ENCODE measurements around the gene REPS1.

DNA sequence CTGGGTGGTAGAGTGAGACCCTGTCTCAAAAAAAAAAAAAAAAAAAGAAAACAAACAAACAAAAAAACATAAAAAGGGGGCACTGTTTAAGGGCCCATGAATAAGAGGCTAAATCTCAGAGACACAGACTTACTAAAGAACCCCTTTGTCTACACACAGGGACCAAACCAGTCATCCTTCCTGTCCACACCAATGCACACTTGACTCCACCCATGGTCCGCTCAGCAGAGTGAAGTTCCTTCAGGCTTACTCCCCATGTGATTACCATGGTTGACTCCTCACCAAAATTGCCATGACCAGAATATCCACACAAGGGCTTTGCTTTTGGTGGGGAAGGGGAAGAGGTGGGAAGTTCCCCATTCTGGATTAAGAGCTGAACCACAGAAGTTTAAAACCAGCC is 19.4 kb upstream of the REPS1 start:
- TF ChIP-seq, protein P1, sequence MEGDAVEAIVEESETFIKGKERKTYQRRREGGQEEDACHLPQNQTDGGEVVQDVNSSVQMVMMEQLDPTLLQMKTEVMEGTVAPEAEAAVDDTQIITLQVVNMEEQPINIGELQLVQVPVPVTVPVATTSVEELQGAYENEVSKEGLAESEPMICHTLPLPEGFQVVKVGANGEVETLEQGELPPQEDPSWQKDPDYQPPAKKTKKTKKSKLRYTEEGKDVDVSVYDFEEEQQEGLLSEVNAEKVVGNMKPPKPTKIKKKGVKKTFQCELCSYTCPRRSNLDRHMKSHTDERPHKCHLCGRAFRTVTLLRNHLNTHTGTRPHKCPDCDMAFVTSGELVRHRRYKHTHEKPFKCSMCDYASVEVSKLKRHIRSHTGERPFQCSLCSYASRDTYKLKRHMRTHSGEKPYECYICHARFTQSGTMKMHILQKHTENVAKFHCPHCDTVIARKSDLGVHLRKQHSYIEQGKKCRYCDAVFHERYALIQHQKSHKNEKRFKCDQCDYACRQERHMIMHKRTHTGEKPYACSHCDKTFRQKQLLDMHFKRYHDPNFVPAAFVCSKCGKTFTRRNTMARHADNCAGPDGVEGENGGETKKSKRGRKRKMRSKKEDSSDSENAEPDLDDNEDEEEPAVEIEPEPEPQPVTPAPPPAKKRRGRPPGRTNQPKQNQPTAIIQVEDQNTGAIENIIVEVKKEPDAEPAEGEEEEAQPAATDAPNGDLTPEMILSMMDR (IDR thresholded peaks at IDR 0.05; ENCODE audit: poor library complexity) = no peak
- TF ChIP-seq EZH2 (IDR thresholded peaks at IDR 0.05; ENCODE audit: borderline replicate concordance) (no peak), EZH2phosphoT487 (IDR thresholded peaks at IDR 0.05; ENCODE audit: low read depth, severe bottlenecking, unreplicated experiment) (no peak)
